Measurements from ENCODE around the gene GALNT1.

The GALNT1 gene

DNA sequence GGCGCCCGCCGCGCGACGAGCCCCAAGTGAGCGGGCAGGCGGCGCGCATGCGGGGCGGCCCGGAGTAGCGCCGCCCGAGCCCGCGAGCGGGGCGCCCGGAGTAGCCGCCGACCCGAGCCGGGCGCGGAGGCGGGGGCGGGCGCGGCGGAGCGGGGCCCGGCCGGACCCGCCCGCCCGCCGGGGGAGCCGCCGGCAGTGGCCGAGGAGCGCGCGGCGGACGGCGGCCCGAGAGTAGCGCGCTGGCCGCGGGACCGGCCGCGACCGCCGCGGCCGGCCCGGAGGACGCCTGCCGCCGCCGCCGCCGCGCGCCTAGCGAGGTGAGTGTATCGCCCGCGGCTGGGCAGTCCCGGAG lies at the start of gene GALNT1:
Gene GALNT1 (plus strand): TSS at position 195 of the 352 bp plus-strand sequence. CDS start 72,923 bp downstream, outside the sequence.
- Histone ChIP-seq H3K36me3 (ENCODE audit: control insufficient read depth, insufficient read depth, low read length) (no peaks in the 10 kb centered on the region; the same call in 1 of the 2 replicates), H3K27me3 (replicated peaks; ENCODE audit: control insufficient read depth, insufficient read depth, low read length) (no peaks in the 10 kb centered on the region), H3K4me3 (replicated peaks; ENCODE audit: low read depth, low read length) (peak within 1 kb of the TSS; percentile 71)
- no peak for DNase-seq (ENCODE audit: extremely low read depth, insufficient read length)
- TF ChIP-seq, protein P1, sequence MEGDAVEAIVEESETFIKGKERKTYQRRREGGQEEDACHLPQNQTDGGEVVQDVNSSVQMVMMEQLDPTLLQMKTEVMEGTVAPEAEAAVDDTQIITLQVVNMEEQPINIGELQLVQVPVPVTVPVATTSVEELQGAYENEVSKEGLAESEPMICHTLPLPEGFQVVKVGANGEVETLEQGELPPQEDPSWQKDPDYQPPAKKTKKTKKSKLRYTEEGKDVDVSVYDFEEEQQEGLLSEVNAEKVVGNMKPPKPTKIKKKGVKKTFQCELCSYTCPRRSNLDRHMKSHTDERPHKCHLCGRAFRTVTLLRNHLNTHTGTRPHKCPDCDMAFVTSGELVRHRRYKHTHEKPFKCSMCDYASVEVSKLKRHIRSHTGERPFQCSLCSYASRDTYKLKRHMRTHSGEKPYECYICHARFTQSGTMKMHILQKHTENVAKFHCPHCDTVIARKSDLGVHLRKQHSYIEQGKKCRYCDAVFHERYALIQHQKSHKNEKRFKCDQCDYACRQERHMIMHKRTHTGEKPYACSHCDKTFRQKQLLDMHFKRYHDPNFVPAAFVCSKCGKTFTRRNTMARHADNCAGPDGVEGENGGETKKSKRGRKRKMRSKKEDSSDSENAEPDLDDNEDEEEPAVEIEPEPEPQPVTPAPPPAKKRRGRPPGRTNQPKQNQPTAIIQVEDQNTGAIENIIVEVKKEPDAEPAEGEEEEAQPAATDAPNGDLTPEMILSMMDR (IDR thresholded peaks at IDR 0.05; ENCODE audit: insufficient read depth, low read length, poor library complexity, severe bottlenecking): no peak

DNA sequence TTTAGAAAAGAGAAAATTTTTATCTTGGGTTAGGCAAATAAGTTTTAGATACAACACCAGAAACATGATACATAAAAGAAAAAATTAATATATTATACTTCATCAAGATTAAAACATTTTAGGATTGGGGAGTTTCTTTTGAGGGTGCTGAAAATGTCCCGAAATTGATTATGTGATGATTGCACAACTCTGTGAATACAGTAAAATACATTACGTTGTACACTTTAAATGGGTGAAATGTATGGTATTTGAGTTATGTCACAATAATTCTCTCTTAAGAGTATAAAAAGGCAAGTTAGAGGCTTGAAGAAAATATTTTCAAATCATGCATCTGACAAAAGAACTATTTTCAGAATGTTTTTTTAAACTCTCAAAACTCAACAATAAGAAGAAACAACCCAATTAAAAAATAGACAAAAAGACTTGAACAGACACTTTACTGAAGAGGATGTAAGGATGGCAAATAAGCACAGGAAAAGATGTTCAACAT lies 47.6 kb upstream of the GALNT1 start:
- TF ChIP-seq, protein P1 (IDR thresholded peaks at IDR 0.05; ENCODE audit: insufficient read depth, low read length, poor library complexity, severe bottlenecking): no peak
- H3K36me3 ChIP-seq (ENCODE audit: control insufficient read depth, insufficient read depth, low read length): no peaks in the 10 kb centered on the region

DNA sequence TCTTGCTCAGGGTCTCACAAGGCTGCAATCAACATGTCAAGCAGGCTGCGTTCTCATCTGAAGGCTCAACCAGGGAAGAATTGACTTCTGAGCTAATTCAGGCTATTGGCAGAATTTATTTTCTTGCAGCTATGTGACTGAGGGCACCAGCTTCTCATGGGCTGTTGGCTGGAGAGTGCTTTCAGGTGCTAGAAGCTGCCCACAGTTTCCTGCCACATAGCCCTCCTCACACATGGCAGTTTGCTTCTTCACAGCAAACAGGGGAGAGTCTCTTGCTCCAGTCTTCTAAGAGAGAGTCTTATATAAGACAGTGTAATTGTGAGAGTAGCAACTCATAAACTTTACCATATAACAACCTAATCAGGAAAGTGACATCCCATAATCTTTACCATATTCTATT lies 46.2 kb upstream of the GALNT1 start:
- H3K27me3 ChIP-seq (replicated peaks; ENCODE audit: control insufficient read depth, insufficient read depth, low read length): no peaks in the 10 kb centered on the region
- TF ChIP-seq, protein P1 (IDR thresholded peaks at IDR 0.05; ENCODE audit: insufficient read depth, low read length, poor library complexity, severe bottlenecking): no peak
- no peak overlapping the region for H3K4me3 ChIP-seq (replicated peaks; ENCODE audit: low read depth, low read length)
- no peak for DNase-seq (ENCODE audit: extremely low read depth, insufficient read length)
- H3K36me3 ChIP-seq (ENCODE audit: control insufficient read depth, insufficient read depth, low read length): no peaks in the 10 kb centered on the region

More for the DNA sequence above, 47.6 kb upstream of the GALNT1 start:
- Histone ChIP-seq H3K4me3 (replicated peaks; ENCODE audit: low read depth, low read length) (no peak overlapping the region), H3K27me3 (replicated peaks; ENCODE audit: control insufficient read depth, insufficient read depth, low read length) (no peaks in the 10 kb centered on the region)
- no peak for DNase-seq (ENCODE audit: extremely low read depth, insufficient read length)

DNA sequence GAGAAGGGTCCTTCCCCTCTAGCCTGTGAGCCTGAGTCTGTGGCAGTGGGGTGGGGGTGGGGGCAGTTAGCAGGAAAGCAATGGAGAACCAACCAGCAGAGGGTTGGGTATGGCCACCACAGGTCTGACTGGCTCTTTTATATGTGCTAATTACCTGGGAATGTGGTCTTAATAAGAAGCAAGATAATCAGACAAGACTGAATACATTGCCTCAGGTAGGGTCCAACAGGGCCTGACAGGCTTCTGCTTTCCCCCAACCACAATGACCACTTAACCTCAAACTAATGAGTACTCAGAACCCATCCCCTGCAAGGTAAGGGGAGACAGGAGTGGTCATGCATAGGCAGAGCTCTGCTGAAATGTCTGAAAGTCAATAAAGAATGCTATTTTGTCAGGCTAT lies 39.2 kb upstream of the GALNT1 start:
- DNase-seq (ENCODE audit: extremely low read depth, insufficient read length): no peak
- no peak overlapping the region for H3K4me3 ChIP-seq (replicated peaks; ENCODE audit: low read depth, low read length)
- no peaks in the 10 kb centered on the region for H3K36me3 ChIP-seq (ENCODE audit: control insufficient read depth, insufficient read depth, low read length)
- H3K27me3 ChIP-seq (replicated peaks; ENCODE audit: control insufficient read depth, insufficient read depth, low read length): no peaks in the 10 kb centered on the region
- TF ChIP-seq, protein P1 (IDR thresholded peaks at IDR 0.05; ENCODE audit: insufficient read depth, low read length, poor library complexity, severe bottlenecking): no peak

DNA sequence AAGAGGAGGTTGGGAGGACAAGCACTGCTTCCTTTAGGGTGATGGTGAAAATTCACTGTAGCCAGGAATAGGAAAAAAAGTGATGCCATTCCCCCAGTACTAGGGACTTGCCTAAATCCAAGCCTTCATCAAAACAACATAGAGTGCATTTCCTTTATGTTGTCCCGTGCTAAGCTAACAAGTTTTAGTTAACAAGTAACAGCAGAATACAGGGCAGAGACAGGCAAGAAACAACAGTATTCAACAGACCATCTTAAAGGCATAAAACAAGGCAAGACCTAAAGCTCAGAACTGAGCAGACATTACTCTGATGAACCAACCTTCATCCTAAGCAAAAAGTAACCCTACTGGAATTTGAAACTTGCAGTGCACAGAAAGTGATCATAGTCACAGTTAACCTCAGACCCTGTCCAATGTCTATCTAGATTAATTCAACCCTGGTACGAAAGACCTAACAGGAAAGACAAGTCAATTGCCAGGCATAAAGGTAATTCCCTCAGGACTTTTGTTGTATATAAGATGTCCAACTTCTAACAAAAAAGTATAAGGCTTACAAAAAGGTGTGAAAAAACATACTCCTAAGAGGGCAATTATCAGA lies 34.4 kb upstream of the GALNT1 start:
- TF ChIP-seq, protein P1 (IDR thresholded peaks at IDR 0.05; ENCODE audit: insufficient read depth, low read length, poor library complexity, severe bottlenecking): no peak
- no peak overlapping the region for H3K4me3 ChIP-seq (replicated peaks; ENCODE audit: low read depth, low read length)
- no peaks in the 10 kb centered on the region for H3K27me3 ChIP-seq (replicated peaks; ENCODE audit: control insufficient read depth, insufficient read depth, low read length)
- no peak for DNase-seq (ENCODE audit: extremely low read depth, insufficient read length)
- H3K36me3 ChIP-seq (ENCODE audit: control insufficient read depth, insufficient read depth, low read length): no peaks in the 10 kb centered on the region

DNA sequence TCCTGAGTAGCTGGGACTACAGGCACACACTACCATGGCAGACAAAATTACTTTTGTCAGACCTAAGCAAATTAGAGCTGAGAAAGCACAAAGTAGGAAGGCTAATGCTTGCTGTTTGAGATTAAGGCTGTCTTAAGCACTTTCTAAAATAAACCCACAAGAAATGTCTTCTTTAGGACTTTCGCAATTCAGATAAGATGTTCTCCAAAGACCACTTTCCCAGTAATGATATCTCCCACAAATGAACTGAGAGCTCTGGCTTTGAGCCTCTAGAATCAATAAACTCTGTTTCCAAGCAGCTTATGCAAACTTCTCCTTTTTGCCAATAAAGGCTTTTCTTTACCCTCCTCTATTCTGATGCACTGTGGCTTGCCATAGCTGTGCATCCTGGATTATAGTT lies 32.0 kb upstream of the GALNT1 start:
- TF ChIP-seq, protein P1 (IDR thresholded peaks at IDR 0.05; ENCODE audit: insufficient read depth, low read length, poor library complexity, severe bottlenecking): no peak
- no peak overlapping the region for H3K4me3 ChIP-seq (replicated peaks; ENCODE audit: low read depth, low read length)
- DNase-seq (ENCODE audit: extremely low read depth, insufficient read length): no peak
- no peaks in the 10 kb centered on the region for H3K36me3 ChIP-seq (ENCODE audit: control insufficient read depth, insufficient read depth, low read length)
- H3K27me3 ChIP-seq (replicated peaks; ENCODE audit: control insufficient read depth, insufficient read depth, low read length): no peaks in the 10 kb centered on the region
